ENCODE measurements around the gene KRTAP2-2. TPM values are rescaled to one million over a fixed set of nuclear protein-coding genes. Genes with fewer than 3 reads are reported as not detected.
"Not testable (repeated sequence)": the region's sequence is repeated elsewhere in the genome, so short reads cannot be mapped to it uniquely, and the experiment has no call there.

The KRTAP2-2 gene
- total RNA-seq, 1 experiment from 2014 or later = not detected

DNA sequence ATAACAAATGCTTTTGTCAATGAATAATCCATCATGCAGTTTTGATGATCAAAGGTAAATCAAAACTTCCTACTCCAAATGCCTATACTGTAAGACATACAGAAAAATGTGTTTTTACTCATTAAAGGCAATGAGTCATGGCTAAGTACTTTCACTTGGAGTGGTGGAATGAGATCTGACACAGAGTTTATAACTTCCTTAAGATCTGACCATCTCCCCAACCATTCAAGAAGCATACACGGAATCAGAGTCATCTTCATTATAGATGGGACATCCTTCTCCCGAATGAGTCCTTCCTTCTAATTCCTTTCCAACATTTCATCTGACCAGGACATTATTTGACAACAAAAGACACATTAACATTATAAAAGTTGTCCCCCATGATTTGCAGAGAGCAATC is 28.4 kb upstream of the KRTAP2-2 start:
- Histone ChIP-seq H3K27ac (peak overlapping the region; percentile 69), H3F3A (ENCODE audit: insufficient read depth, low read depth) (peaks cover 13% of the 10 kb centered on the region), H3K4me2 (peak overlapping the region; percentile 56), H3K4me1 (replicated peaks; ENCODE audit: insufficient read depth) (peaks cover 35% of the 10 kb centered on the region), H3K9me3 (ENCODE audit: insufficient read depth, low read depth) (peaks cover 13% of the 10 kb centered on the region)
- H3K79me2 ChIP-seq (ENCODE audit: low read depth); intact Hi-C loops (cut with micrococcal nuclease; ENCODE audit: unreplicated experiment); H3K27me3 ChIP-seq (ENCODE audit: insufficient read depth, low read depth); H4K20me1 ChIP-seq (ENCODE audit: insufficient read depth); POLR2A ChIA-PET (ENCODE audit: unreplicated experiment); H3K9me2 ChIP-seq (ENCODE audit: insufficient read depth); H3K4me3 ChIP-seq; H2AFZ ChIP-seq; H3K36me3 ChIP-seq (ENCODE audit: low read depth); BruUV-seq (replicated peaks); CTCF ChIA-PET: not testable (repeated sequence)
- DNase-seq = peak in 1 of 2 experiments; percentile 75

DNA sequence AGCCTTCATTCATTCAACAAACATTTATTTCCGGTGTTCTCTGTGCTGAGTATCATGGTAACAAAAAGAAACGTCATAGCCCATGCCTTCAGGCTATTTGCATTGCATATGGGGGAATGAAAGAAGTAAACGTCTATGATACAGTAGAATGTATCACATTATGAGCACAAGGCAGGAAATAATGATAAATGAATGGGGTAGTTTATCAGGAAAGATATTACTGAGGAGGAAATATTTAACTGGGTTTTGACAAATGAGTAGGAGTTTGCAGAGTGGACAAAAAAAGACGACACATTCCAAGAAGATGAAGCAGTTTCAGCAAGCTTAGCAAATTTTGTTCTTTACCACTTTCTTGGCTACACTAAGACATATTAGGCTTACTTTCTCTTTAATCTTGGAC is 27.6 kb upstream of the KRTAP2-2 start:
- DNase-seq = peak in 1 of 2 experiments; percentile 49
- Histone ChIP-seq H3K9me3 (ENCODE audit: insufficient read depth, low read depth) (peaks cover 13% of the 10 kb centered on the region), H3K27ac (peak overlapping the region; percentile 69), H3K4me2 (peak overlapping the region; percentile 56), H3K36me3 (ENCODE audit: low read depth) (no peaks in the 10 kb centered on the region), H3K4me1 (replicated peaks; ENCODE audit: insufficient read depth) (peaks cover 35% of the 10 kb centered on the region), H2AFZ (no peak overlapping the region), H4K20me1 (ENCODE audit: insufficient read depth) (no peaks in the 10 kb centered on the region), H3K79me2 (ENCODE audit: low read depth) (no peaks in the 10 kb centered on the region), H3K27me3 (ENCODE audit: insufficient read depth, low read depth) (no peaks in the 10 kb centered on the region), H3K4me3 (no peak overlapping the region; the same call in 1 of the 2 replicates), H3K9me2 (ENCODE audit: insufficient read depth) (no peaks in the 10 kb centered on the region), H3F3A (ENCODE audit: insufficient read depth, low read depth) (peaks cover 13% of the 10 kb centered on the region)
- no TSS peak for BruUV-seq (replicated peaks)
- no peak for TF ChIP-seq EZH2 (IDR thresholded peaks at IDR 0.05; ENCODE audit: low read depth)
- TF ChIP-seq, protein P1, sequence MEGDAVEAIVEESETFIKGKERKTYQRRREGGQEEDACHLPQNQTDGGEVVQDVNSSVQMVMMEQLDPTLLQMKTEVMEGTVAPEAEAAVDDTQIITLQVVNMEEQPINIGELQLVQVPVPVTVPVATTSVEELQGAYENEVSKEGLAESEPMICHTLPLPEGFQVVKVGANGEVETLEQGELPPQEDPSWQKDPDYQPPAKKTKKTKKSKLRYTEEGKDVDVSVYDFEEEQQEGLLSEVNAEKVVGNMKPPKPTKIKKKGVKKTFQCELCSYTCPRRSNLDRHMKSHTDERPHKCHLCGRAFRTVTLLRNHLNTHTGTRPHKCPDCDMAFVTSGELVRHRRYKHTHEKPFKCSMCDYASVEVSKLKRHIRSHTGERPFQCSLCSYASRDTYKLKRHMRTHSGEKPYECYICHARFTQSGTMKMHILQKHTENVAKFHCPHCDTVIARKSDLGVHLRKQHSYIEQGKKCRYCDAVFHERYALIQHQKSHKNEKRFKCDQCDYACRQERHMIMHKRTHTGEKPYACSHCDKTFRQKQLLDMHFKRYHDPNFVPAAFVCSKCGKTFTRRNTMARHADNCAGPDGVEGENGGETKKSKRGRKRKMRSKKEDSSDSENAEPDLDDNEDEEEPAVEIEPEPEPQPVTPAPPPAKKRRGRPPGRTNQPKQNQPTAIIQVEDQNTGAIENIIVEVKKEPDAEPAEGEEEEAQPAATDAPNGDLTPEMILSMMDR (conservative IDR thresholded peaks at IDR 0.05) = no peak
- CTCF ChIA-PET = no interaction called here
- intact Hi-C loops (cut with micrococcal nuclease; ENCODE audit: unreplicated experiment) = no loop called here
- POLR2A ChIA-PET (ENCODE audit: unreplicated experiment) = no interaction called here

DNA sequence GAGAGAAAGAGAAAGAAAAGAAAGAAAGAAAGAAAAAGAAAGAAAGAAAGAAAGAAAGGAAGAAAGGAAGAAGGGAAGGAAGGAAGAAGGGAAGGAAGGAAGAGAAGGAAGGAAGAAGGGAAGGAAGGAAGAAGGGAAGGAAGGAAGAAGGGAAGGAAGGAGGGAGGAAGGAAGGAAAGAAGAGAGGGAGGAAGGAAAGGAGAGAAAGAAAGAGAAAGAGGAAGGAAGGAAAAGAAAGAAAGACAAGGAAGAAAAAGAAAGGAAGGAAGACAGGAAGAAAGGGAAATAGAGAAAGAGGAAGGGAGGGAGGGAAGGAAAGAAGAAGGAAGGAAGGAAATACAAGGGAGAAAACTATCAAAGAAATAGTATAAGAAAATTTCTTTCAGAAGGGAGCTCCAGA is 21.8 kb upstream of the KRTAP2-2 start:
- Histone ChIP-seq H4K20me1 (ENCODE audit: insufficient read depth) (no peaks in the 10 kb centered on the region), H3K27ac (no peak overlapping the region), H3K4me2 (no peak overlapping the region), H3K79me2 (ENCODE audit: low read depth) (no peaks in the 10 kb centered on the region), H3K36me3 (ENCODE audit: low read depth) (no peaks in the 10 kb centered on the region), H3K4me3 (no peak overlapping the region), H3K27me3 (ENCODE audit: insufficient read depth, low read depth) (no peaks in the 10 kb centered on the region), H2AFZ (no peak overlapping the region), H3K4me1 (replicated peaks; ENCODE audit: insufficient read depth) (no peaks in the 10 kb centered on the region), H3K9me2 (ENCODE audit: insufficient read depth) (no peaks in the 10 kb centered on the region), H3K9me3 (ENCODE audit: insufficient read depth, low read depth) (peaks cover 8% of the 10 kb centered on the region; the same call in 1 of the 2 replicates), H3F3A (ENCODE audit: insufficient read depth, low read depth) (no peaks in the 10 kb centered on the region)
- intact Hi-C loops (cut with micrococcal nuclease; ENCODE audit: unreplicated experiment) = no loop called here
- ChIA-PET POLR2A (ENCODE audit: unreplicated experiment) (no interaction called here), CTCF (no interaction called here)
- DNase-seq = no peak
- no TSS peak for BruUV-seq (replicated peaks)
- TF ChIP-seq EZH2 (IDR thresholded peaks at IDR 0.05; ENCODE audit: low read depth) = no peak
- TF ChIP-seq, protein P1 (conservative IDR thresholded peaks at IDR 0.05) = no peak

DNA sequence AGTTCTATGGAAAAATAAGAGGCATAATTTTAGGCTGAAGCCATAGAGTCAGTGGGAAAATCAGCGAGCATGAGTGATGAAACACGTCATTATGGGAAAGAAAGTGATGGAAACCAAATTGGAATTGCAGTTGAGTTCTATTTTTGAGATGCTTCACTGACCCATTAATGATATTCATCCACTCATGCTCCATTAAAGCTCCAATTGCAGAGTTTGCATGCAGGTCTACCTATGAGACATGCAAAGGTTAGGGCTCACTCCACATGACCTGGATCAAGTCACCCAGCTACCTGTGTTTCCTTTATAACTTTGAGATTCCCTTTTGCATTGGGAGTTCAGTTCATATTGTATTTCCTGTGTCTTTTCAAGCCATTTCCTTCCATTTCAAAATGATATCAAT is 18.6 kb upstream of the KRTAP2-2 start:
- H3K4me2 ChIP-seq = no peak overlapping the region
- BruUV-seq (replicated peaks) = no TSS peak
- no peak overlapping the region for H2AFZ ChIP-seq
- intact Hi-C loops (cut with micrococcal nuclease; ENCODE audit: unreplicated experiment) = no loop called here
- peaks cover 3% of the 10 kb centered on the region; the same call in 1 of the 2 replicates for H3K9me3 ChIP-seq (ENCODE audit: insufficient read depth, low read depth)
- no peaks in the 10 kb centered on the region for H4K20me1 ChIP-seq (ENCODE audit: insufficient read depth)
- no peaks in the 10 kb centered on the region for H3K4me1 ChIP-seq (replicated peaks; ENCODE audit: insufficient read depth)
- no peaks in the 10 kb centered on the region for H3K27me3 ChIP-seq (ENCODE audit: insufficient read depth, low read depth)
- no peaks in the 10 kb centered on the region for H3F3A ChIP-seq (ENCODE audit: insufficient read depth, low read depth)
- H3K36me3 ChIP-seq (ENCODE audit: low read depth) = no peaks in the 10 kb centered on the region
- ChIA-PET CTCF (no interaction called here), POLR2A (ENCODE audit: unreplicated experiment) (no interaction called here)
- no peak for DNase-seq
- H3K79me2 ChIP-seq (ENCODE audit: low read depth) = no peaks in the 10 kb centered on the region
- no peaks in the 10 kb centered on the region for H3K9me2 ChIP-seq (ENCODE audit: insufficient read depth)
- no peak overlapping the region for H3K4me3 ChIP-seq
- H3K27ac ChIP-seq = no peak overlapping the region
- no peak for TF ChIP-seq EZH2 (IDR thresholded peaks at IDR 0.05; ENCODE audit: low read depth)
- TF ChIP-seq, protein P1 (conservative IDR thresholded peaks at IDR 0.05) = no peak
